RWPE1 (cell line): ENCODE measurements around the gene LRRC2.

Experiments
- CTCF ChIA-PET: fragments of 350-600 bp; sonication (Branson Sonifier 250); formaldehyde crosslinking; extraction: SDS; loops from one replicate; lab custom pipeline; 2021; lab: Yijun Ruan, JAX
- POLR2A ChIA-PET: fragments of 400-600 bp; formaldehyde crosslinking; extraction: SDS; loops from one replicate; lab custom pipeline; 2020; ENCODE audit warnings: antibody characterized with exemption; ENCODE audit not compliant: low non-redundant PET; lab: Yijun Ruan, JAX
- DNase-seq: peaks from one replicate; pipeline ENCODE4 v3.0.0; 2012; ENCODE audit warnings: low spot score
- H3K27ac ChIP-seq: fragments of 450-650 bp; 2 replicates; pipeline ENCODE4 v1.5.1; 2017
- CTCF ChIP-seq: fragments of 450-650 bp; conservative IDR thresholded peaks from 2 replicates; pipeline ENCODE4 v1.5.1; 2017; ENCODE audit warnings: low read depth, mild to moderate bottlenecking

LRRC2 gene

GRCh38 chr3:46470831-46471230 is 95.3 kb downstream of the LRRC2 start:
- ChIA-PET CTCF (interaction anchor here (0.6 kb wide), 1 partner anchor 190 kb away, joined by 5 read pairs; no protein-coding TSS in a partner anchor), POLR2A (no interaction called here)
- no peak overlapping the region for H3K27ac ChIP-seq
- no peak for DNase-seq
- no peak for TF ChIP-seq CTCF

- POLR2A ChIA-PET, result no interaction called here
- H3K27ac ChIP-seq, result no peak overlapping the region
- DNase-seq, result no peak
- CTCF ChIA-PET, result interaction anchor here (0.7 kb wide), 1 partner anchor 20 kb away, joined by 3 read pairs; no protein-coding TSS in a partner anchor
- no peak for TF ChIP-seq CTCF
These were observed 96.3 kb downstream of the LRRC2 start for GRCh38 chr3:46469680-46470357.

GRCh38 chr3:46468753-46469600 is 97.1 kb downstream of the LRRC2 start:
- CTCF ChIA-PET, result no interaction called here

GRCh38 chr3:46467562-46467961 is 98.5 kb downstream of the LRRC2 start:
- no peak for DNase-seq
- H3K27ac ChIP-seq, result no peak overlapping the region
- CTCF ChIA-PET, result no interaction called here
- POLR2A ChIA-PET, result no interaction called here
- TF ChIP-seq CTCF, result no peak

More at GRCh38 chr3:46468753-46469600, 97.1 kb downstream of the LRRC2 start:
- no peak for DNase-seq
- no peak for TF ChIP-seq CTCF
- H3K27ac ChIP-seq, result no peak overlapping the region
- POLR2A ChIA-PET, result no interaction called here

- H3K27ac ChIP-seq, result no peak overlapping the region
- DNase-seq, result no peak
- TF ChIP-seq CTCF, result no peak
- CTCF ChIA-PET, result no interaction called here
- POLR2A ChIA-PET, result no interaction called here
These were observed 99.2 kb downstream of the LRRC2 start for GRCh38 chr3:46466871-46467403.

GRCh38 chr3:46466273-46466672 is 99.8 kb downstream of the LRRC2 start:
- no peak for TF ChIP-seq CTCF
- POLR2A ChIA-PET, result no interaction called here
- H3K27ac ChIP-seq, result no peak overlapping the region
- CTCF ChIA-PET, result interaction anchor here (0.6 kb wide), 1 partner anchor 101 kb away, joined by 5 read pairs; no protein-coding TSS in a partner anchor
- DNase-seq, result no peak
